C4-2B (cell line): Measurements from ENCODE around the gene RAB40B.

Experiments used
- CTCF ChIP-seq: fragments of 450-650 bp; conservative IDR thresholded peaks from 2 replicates; pipeline ENCODE4 v1.5.1; 2017; ENCODE audit warnings: mild to moderate bottlenecking
- ZFX ChIP-seq: fragments of 450-650 bp; IDR thresholded peaks from 2 replicates; pipeline ENCODE4 v1.6.1; 2017

- TF ChIP-seq CTCF (no peak), ZFX (no peak)
Measured at GRCh38 chr17:82689077-82689476, 9.4 kb downstream of the RAB40B start.
